ENCODE data around the gene FRS2. TPM values are rescaled to one million over a fixed set of nuclear protein-coding genes. Genes with fewer than 3 reads are reported as not detected.
A peak's percentile ranks its signal among the peaks of the same experiment; 100 is the strongest.

Gene FRS2
- total RNA-seq, 4 donors from 2014 or later = 41.0 to 48.4 (median 47.1) TPM

DNA sequence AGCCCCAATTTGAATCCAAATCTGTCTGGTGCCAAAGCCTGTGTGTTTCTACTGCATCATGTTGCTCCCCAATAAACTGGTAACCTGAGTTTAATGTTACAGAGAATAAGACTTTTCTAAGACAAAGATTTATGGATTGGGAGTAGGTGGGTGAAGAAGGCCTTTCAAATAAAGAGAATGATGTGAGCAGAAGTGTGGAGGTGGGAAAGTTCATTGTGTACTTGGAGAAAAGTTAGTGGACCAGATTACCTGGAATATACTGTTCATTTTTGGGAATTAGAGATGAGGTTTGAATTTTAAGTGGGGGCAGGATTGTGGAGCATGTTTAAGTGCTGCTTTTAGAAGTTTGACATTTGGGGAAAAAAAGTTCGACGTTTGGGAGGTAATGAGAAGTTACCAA lies 3.1 kb downstream of the FRS2 start:
- TF ChIP-seq, protein P1, sequence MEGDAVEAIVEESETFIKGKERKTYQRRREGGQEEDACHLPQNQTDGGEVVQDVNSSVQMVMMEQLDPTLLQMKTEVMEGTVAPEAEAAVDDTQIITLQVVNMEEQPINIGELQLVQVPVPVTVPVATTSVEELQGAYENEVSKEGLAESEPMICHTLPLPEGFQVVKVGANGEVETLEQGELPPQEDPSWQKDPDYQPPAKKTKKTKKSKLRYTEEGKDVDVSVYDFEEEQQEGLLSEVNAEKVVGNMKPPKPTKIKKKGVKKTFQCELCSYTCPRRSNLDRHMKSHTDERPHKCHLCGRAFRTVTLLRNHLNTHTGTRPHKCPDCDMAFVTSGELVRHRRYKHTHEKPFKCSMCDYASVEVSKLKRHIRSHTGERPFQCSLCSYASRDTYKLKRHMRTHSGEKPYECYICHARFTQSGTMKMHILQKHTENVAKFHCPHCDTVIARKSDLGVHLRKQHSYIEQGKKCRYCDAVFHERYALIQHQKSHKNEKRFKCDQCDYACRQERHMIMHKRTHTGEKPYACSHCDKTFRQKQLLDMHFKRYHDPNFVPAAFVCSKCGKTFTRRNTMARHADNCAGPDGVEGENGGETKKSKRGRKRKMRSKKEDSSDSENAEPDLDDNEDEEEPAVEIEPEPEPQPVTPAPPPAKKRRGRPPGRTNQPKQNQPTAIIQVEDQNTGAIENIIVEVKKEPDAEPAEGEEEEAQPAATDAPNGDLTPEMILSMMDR (IDR thresholded peaks at IDR 0.05) = no peak
- ATAC-seq (ENCODE audit: low FRiP score) = no peak

DNA sequence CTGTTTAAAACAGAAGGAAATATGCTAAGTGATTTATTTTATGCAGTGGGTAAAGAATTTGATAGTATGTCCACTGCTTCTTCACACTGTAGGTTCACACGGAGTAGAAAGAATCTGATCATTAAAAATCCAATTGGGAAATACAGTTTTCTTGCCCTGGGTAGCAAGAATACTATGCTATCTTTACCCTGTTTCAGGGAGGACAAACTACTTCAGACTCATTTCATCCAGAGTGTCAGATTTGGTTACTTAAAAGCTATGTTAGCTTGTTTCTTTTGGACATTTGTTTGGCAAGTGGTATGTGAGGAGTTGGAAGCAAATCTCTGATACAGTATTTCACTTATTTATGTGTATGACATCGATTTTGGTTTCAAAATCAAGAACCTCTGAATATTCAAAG lies 4.3 kb downstream of the FRS2 start:
- no peak for DNase-seq (ENCODE audit: low spot score)
- TF ChIP-seq, protein P1 (IDR thresholded peaks at IDR 0.05) = no peak

More for the DNA sequence above, 3.1 kb downstream of the FRS2 start:
- no peak for DNase-seq (ENCODE audit: low spot score)

DNA sequence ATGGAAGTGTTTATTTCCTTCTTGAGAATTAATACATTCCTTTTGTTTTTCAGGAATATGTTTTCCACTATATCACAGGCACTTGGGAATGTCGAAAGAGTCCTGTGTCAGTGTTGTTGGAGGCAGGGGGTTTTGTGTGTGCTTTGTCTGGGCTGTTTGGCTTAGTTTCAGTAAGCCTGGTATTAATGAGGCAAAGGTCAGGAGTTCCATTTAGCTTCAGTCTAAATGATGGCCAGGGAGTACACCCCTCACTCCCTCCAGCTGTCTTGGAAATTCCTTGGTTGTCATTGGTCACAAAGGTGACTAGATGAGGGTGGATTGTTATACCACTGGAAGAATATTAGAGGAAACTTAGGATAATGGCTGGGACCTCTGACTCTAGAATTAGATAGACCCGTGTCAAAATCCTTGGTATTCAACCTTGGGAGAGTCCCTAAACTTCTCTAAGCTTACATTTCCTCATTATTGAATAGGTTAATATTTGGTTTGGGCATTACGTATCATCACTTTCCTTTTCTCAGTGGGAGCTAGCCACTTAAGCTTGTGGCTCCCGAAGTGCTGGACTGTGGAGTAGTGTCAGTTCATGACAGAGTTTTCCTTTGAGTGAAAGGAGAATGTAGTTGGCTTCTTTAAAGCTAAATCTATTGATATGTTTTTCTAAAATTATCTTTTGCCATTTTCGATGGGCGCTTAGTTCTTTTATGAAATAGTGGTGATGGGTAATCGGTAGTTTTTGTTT lies 5.2 kb downstream of the FRS2 start:
- TF ChIP-seq, protein P1 (IDR thresholded peaks at IDR 0.05) = no peak
- no peak for ATAC-seq (ENCODE audit: low FRiP score)
- no peak for DNase-seq (ENCODE audit: low spot score)

More for the DNA sequence above, 4.3 kb downstream of the FRS2 start:
- no peak for ATAC-seq (ENCODE audit: low FRiP score)

DNA sequence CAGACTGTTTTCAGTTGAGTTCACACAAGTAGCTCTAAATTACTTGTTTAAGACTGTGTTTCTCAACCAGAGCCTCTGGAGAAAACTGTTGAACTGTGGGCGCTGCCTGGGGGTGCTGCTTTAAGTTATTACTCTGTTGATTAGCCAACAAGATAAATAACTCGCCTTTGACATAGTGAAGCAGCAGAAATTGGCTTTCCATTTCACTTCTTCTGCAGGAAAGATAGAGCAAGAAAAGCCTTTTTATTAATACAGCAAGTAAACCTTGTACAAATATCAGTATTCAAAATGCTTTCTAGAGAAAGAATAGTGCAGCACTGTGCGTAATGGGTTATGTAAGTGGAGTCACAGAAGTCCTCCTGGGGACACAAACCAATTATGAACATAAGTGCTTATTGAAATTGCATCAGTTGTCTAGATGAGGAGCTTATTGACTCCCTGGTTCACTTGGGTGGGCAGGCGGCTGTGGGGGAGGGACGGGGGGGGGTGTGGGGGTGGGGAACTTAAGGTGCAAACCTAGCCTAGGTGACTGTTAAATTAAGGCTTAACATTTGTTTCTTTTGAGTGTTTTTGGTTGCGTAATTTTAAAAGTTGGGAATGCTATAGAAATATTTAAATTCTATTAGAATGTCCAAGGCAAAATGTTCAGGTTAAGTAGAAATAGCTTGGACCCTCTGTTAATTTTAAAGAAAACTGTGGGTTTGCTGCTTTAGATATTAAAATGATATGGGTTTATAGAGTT lies 6.3 kb downstream of the FRS2 start:
- TF ChIP-seq, protein P1 (IDR thresholded peaks at IDR 0.05) = no peak
- peak; percentile 62 for ATAC-seq (ENCODE audit: low FRiP score)
- no peak for DNase-seq (ENCODE audit: low spot score)

DNA sequence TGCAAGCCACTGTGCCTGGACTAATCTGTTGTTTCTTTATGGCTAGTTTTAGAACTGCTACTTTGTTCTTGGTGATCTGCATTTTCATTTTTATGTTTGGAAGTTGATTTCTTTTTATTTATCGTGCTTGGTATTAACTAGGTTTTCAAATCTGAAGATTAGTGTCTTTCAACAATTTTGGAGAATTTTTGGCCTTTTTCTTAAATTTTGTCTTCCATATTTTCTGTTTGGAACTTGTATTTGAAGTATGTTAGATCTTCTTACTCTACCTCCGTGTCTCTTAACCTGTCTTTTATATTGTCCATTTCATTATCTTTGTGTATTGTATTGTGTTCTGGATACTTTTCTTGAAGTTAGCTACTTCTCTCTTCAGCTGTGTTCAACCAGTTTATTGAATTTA lies 9.5 kb downstream of the FRS2 start:
- ATAC-seq (ENCODE audit: low FRiP score) = no peak

DNA sequence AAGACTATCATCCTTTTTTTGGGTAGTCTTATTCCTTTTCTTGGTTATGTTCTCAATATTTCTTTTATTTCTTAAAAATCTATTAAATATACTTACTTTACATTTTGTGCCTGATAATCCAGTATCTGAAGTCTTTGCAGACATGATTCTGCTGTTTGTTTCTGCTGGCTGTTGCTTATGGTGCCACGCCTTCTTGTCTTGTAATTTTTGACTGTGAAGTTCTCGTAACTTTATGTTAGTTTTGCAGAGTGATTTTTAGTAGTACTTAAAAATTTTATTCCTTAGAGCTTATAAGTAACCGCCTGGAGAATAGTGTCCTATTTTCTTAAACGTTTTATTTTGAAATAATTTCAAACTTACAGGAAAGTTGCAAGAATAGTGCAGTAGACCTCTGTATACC lies 10.5 kb downstream of the FRS2 start:
- DNase-seq (ENCODE audit: low spot score) = no peak
- TF ChIP-seq, protein P1 (IDR thresholded peaks at IDR 0.05) = no peak

More for the DNA sequence above, 9.5 kb downstream of the FRS2 start:
- no peak for DNase-seq (ENCODE audit: low spot score)
- TF ChIP-seq, protein P1 (IDR thresholded peaks at IDR 0.05) = no peak

More for the DNA sequence above, 10.5 kb downstream of the FRS2 start:
- ATAC-seq (ENCODE audit: low FRiP score) = no peak
